ENCODE measurements around the gene DOC2B.
"Not testable (repeated sequence)": the region's sequence is repeated elsewhere in the genome, so short reads cannot be mapped to it uniquely, and the experiment has no call there.

- not testable (repeated sequence) for TF ChIP-seq POLR2A, CTCF (IDR thresholded peaks at IDR 0.05)
Observed at GRCh38 chr17:198225-198624, 16.8 kb upstream of the DOC2B start.
